Measurements from ENCODE around the gene RIMS3.

RIMS3 gene

GRCh38 chr1:40646315-40646714 is 19.2 kb downstream of the RIMS3 start:
- no peak overlapping the region for H2AFZ ChIP-seq (ENCODE audit: low read depth, low read length, severe bottlenecking)
- no peaks in the 10 kb centered on the region for H3F3A ChIP-seq (ENCODE audit: insufficient read depth)
- no peak overlapping the region for H3K4me2 ChIP-seq (ENCODE audit: low read depth, low read length, poor library complexity, severe bottlenecking)
- TF ChIP-seq CTCF (IDR thresholded peaks at IDR 0.05; ENCODE audit: insufficient read depth, low read length, poor library complexity, severe bottlenecking) (no peak), EZH2phosphoT487 (conservative IDR thresholded peaks at IDR 0.05; ENCODE audit: low read length) (no peak)
- no peak overlapping the region for H3K27ac ChIP-seq (ENCODE audit: low read depth, low read length)
- H3K9me3 ChIP-seq (ENCODE audit: insufficient read depth, low read length): no peaks in the 10 kb centered on the region
- H3K27me3 ChIP-seq (ENCODE audit: low read length): no peaks in the 10 kb centered on the region
- H4K20me1 ChIP-seq (ENCODE audit: low read depth, low read length): no peaks in the 10 kb centered on the region
- no peaks in the 10 kb centered on the region for H3K9me2 ChIP-seq (replicated peaks; ENCODE audit: insufficient read depth, low read length)
- no peak overlapping the region for H3K9ac ChIP-seq (ENCODE audit: low read length)
- no peaks in the 10 kb centered on the region for H3K36me3 ChIP-seq (ENCODE audit: low read length)
- H3K4me3 ChIP-seq (ENCODE audit: insufficient read depth, low read length, poor library complexity, severe bottlenecking): no peak overlapping the region
- no peaks in the 10 kb centered on the region for H3K79me2 ChIP-seq (ENCODE audit: insufficient read depth, low read length)

DNA sequence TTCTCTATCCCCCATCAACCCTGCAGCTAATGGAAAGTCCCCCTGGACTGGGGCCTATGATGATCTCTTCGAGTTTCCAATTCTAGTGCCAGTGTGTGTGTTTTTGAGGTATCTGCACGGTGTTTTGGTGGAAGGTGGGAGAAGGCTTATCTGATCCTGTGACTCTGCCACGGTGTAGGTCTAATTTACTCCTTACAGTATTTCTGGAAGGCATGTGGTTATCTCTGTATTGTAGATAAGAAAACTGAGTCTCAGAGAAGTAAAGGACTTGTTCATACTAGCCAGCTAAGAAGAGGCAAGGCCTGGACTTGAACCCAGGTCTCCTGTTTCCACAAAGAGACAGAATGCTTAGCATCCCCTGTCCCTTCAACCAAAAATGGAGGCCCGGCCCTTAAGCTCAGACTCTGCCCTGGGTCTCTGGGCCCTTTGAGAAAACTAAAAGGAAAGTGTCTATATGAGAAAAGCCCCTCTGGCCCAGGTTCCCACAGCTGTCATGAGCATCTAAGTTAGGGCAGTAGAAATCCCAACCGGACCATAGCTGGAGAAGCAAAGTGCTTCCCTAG is 20.3 kb downstream of the RIMS3 start:
- H3K27ac ChIP-seq (ENCODE audit: low read depth, low read length): no peak overlapping the region
- no peak overlapping the region for H3K9ac ChIP-seq (ENCODE audit: low read length)
- H3K9me3 ChIP-seq (ENCODE audit: insufficient read depth, low read length): no peaks in the 10 kb centered on the region
- H2AFZ ChIP-seq (ENCODE audit: low read depth, low read length, severe bottlenecking): no peak overlapping the region
- no peaks in the 10 kb centered on the region for H4K20me1 ChIP-seq (ENCODE audit: low read depth, low read length)
- no peak overlapping the region for H3K4me2 ChIP-seq (ENCODE audit: low read depth, low read length, poor library complexity, severe bottlenecking)
- no peak overlapping the region for H3K4me3 ChIP-seq (ENCODE audit: insufficient read depth, low read length, poor library complexity, severe bottlenecking)
- no peak for TF ChIP-seq CTCF (IDR thresholded peaks at IDR 0.05; ENCODE audit: insufficient read depth, low read length, poor library complexity, severe bottlenecking)
- H3K36me3 ChIP-seq (ENCODE audit: low read length): no peaks in the 10 kb centered on the region
- H3K27me3 ChIP-seq (ENCODE audit: low read length): no peaks in the 10 kb centered on the region
- no peaks in the 10 kb centered on the region for H3F3A ChIP-seq (ENCODE audit: insufficient read depth)
- H3K79me2 ChIP-seq (ENCODE audit: insufficient read depth, low read length): no peaks in the 10 kb centered on the region
- H3K9me2 ChIP-seq (replicated peaks; ENCODE audit: insufficient read depth, low read length): no peaks in the 10 kb centered on the region

GRCh38 chr1:40641601-40642242 is 23.8 kb downstream of the RIMS3 start:
- no peak for TF ChIP-seq EZH2phosphoT487 (conservative IDR thresholded peaks at IDR 0.05; ENCODE audit: low read length)
- no peak for TF ChIP-seq CTCF (IDR thresholded peaks at IDR 0.05; ENCODE audit: insufficient read depth, low read length, poor library complexity, severe bottlenecking)
- Histone ChIP-seq H3F3A (ENCODE audit: insufficient read depth) (no peaks in the 10 kb centered on the region), H3K4me3 (ENCODE audit: insufficient read depth, low read length, poor library complexity, severe bottlenecking) (no peak overlapping the region), H3K27ac (ENCODE audit: low read depth, low read length) (no peak overlapping the region), H3K9ac (ENCODE audit: low read length) (no peak overlapping the region), H3K27me3 (ENCODE audit: low read length) (no peaks in the 10 kb centered on the region), H3K9me3 (ENCODE audit: insufficient read depth, low read length) (no peaks in the 10 kb centered on the region), H3K4me2 (ENCODE audit: low read depth, low read length, poor library complexity, severe bottlenecking) (no peak overlapping the region), H3K9me2 (replicated peaks; ENCODE audit: insufficient read depth, low read length) (no peaks in the 10 kb centered on the region), H3K36me3 (ENCODE audit: low read length) (no peaks in the 10 kb centered on the region), H3K79me2 (ENCODE audit: insufficient read depth, low read length) (no peaks in the 10 kb centered on the region), H4K20me1 (ENCODE audit: low read depth, low read length) (no peaks in the 10 kb centered on the region), H2AFZ (ENCODE audit: low read depth, low read length, severe bottlenecking) (no peak overlapping the region)
